HepG2 (cell line): ENCODE data around the gene SIAH2. TPM values are rescaled to one million over a fixed set of nuclear protein-coding genes. Genes with fewer than 3 reads are reported as not detected.
A peak's percentile ranks its signal among the peaks of the same experiment; 100 is the strongest.

ENCODE experiments used
- ARID3A ChIP-seq: IDR thresholded peaks from 2 replicates; pipeline ENCODE4 v1.6.1; 2012; ENCODE audit warnings: low read depth, low read length, improper control_type of control experiment
- CCDC6 ChIP-seq: sonication (generic); formaldehyde crosslinking; IDR thresholded peaks from 2 replicates; pipeline ENCODE4 v1.8.1; 2022; ENCODE audit warnings: mild to moderate bottlenecking, missing genetic modification reagents, moderate library complexity
- FOSL2 ChIP-seq: sonication (generic); formaldehyde crosslinking; IDR thresholded peaks from 2 replicates; pipeline ENCODE4 v1.4.0; 2020; ENCODE audit warnings: missing genetic modification reagents
- ISL2 ChIP-seq: sonication (generic); formaldehyde crosslinking; IDR thresholded peaks from 2 replicates; pipeline ENCODE4 v1.5.0; 2020; ENCODE audit warnings: missing genetic modification reagents
- KDM5B ChIP-seq: sonication (generic); formaldehyde crosslinking; IDR thresholded peaks from 2 replicates; pipeline ENCODE4 v1.4.0; 2020; ENCODE audit warnings: missing genetic modification reagents, mild to moderate bottlenecking, borderline replicate concordance
- KLF12 ChIP-seq: sonication (generic); formaldehyde crosslinking; IDR thresholded peaks from 2 replicates; pipeline ENCODE4 v1.4.0; 2020; ENCODE audit warnings: missing genetic modification reagents, borderline replicate concordance
- PHB2 ChIP-seq: fragments of 450-650 bp; IDR thresholded peaks from 2 replicates; pipeline ENCODE4 v1.6.1; 2018; ENCODE audit not compliant: partially characterized antibody
- RARG ChIP-seq: sonication (generic); formaldehyde crosslinking; IDR thresholded peaks from 2 replicates; pipeline ENCODE4 v1.4.0; 2020; ENCODE audit warnings: low read depth, mild to moderate bottlenecking, missing genetic modification reagents
- RFX1 ChIP-seq: fragments of 450-650 bp; IDR thresholded peaks from 2 replicates; pipeline ENCODE4 v1.6.1; 2017
- SALL1 ChIP-seq: sonication (generic); formaldehyde crosslinking; IDR thresholded peaks from 2 replicates; pipeline ENCODE4 v1.8.0; 2022; ENCODE audit warnings: mild to moderate bottlenecking, missing genetic modification reagents
- STAG1 ChIP-seq: sonication (generic); formaldehyde crosslinking; IDR thresholded peaks from 2 replicates; pipeline ENCODE4 v1.4.0; 2020; ENCODE audit warnings: missing genetic modification reagents
- TARDBP ChIP-seq: sonication (generic); formaldehyde crosslinking; IDR thresholded peaks from 2 replicates; pipeline ENCODE4 v1.8.0; 2022; ENCODE audit warnings: mild to moderate bottlenecking, missing genetic modification reagents
- TBX2 ChIP-seq: sonication (generic); formaldehyde crosslinking; IDR thresholded peaks from 2 replicates; pipeline ENCODE4 v1.5.0; 2020; ENCODE audit warnings: missing genetic modification reagents, mild to moderate bottlenecking, borderline replicate concordance
- TEAD3 ChIP-seq: optimal IDR thresholded peaks from 2 replicates; pipeline ENCODE3; 2016; ENCODE audit warnings: borderline replicate concordance
- THRA ChIP-seq: sonication (generic); formaldehyde crosslinking; IDR thresholded peaks from 2 replicates; pipeline ENCODE4 v1.4.0; 2020; ENCODE audit warnings: missing genetic modification reagents, borderline replicate concordance
- XRCC5 ChIP-seq: fragments of 200-400 bp; formaldehyde crosslinking; optimal IDR thresholded peaks from 2 replicates; pipeline ENCODE3; 2017; ENCODE audit warnings: mild to moderate bottlenecking, low read length
- ZBTB20 ChIP-seq: sonication (generic); formaldehyde crosslinking; IDR thresholded peaks from 2 replicates; pipeline ENCODE4 v1.8.1; 2023; ENCODE audit warnings: missing genetic modification reagents, low read depth, mild to moderate bottlenecking, borderline replicate concordance
- ZNF501 ChIP-seq: sonication (generic); formaldehyde crosslinking; IDR thresholded peaks from 2 replicates; pipeline ENCODE4 v1.5.1; 2020; ENCODE audit warnings: mild to moderate bottlenecking, moderate library complexity, missing genetic modification reagents
- polyA plus RNA-seq, 8 experiments: library from polyadenylated mRNA; depleted of rRNA in 3 of 8; stranded (reverse) in 7 of 8; unstranded in 1 of 8; fragments of >200 nt; fragmentation: Illumina TruSeq in 4 of 8; extraction: Trizol in 4 of 8; gene quantifications; 2 replicates each; pipeline versions ENCODE4 v1.2.1 to v1.2.3, GENCODE V29; 2011 to 2016; ENCODE audit warnings: low read depth in 4 of 8, missing spikeins in 1 of 8, mixed read lengths in 1 of 8; ENCODE audit not compliant: insufficient read depth in 1 of 8
- total RNA-seq, 5 experiments: library from RNA; depleted of rRNA; stranded (reverse); fragments of >200 nt; fragmentation: Illumina TruSeq; extraction: Trizol; gene quantifications; 2 replicates each; pipeline ENCODE4 v1.2.3, GENCODE V29; 2016; ENCODE audit warnings: low read depth in 1 of 5
- TF ChIP-seq, protein P1 (sequence below): sonication (generic); formaldehyde crosslinking; IDR thresholded peaks from 2 replicates; pipeline ENCODE4 v1.4.0; 2020; ENCODE audit warnings: missing genetic modification reagents
- TF ChIP-seq, protein P2 (sequence below): sonication (generic); formaldehyde crosslinking; IDR thresholded peaks from 2 replicates; pipeline ENCODE4 v1.5.1; 2020; ENCODE audit warnings: mild to moderate bottlenecking, missing genetic modification reagents, moderate library complexity

Gene SIAH2
- total and polyA plus RNA-seq, 2 of the 13 experiments (the other 11 are each of a cell fraction or from before 2014, with no cell fraction given) = 71.8 to 117 TPM

DNA sequence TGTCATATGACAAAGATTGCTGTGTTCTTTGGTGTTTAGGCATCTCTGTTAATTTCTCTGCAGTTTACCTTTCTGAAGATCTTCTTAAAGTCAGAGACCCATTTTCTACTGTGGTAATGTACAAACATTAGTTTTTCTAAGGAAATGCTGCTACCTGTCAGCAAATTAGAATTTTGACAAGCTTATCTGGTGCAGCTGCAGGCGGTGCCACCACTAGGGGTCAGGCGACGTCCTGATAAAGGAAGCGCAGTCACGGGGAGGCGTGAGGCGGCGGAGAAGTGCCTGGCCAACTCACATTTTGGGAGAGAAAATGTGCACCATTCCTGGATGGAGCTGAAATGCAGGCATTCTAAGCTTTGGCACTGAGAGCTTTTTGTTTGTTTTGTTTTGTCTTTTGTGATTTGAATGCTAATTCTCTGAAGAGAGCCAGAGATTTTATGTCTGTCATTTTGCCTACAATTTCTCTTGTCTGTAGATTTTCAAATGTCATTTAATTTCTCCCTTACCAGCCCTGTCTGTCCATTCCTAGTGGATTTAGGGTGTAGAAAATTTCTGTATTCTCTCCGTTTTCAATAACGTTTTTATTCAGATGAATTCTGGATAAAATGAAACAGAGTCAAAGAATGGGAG lies 24.9 kb upstream of the SIAH2 start (continued):
- TF ChIP-seq STAG1 (CRISPR knock-in tag) (peak; percentile 86), KLF12 (CRISPR knock-in tag) (no peak), TEAD3 (CRISPR knock-in tag) (peak; percentile 28), TARDBP (0 out of 2 replicates have a peak, but pooled peaks have one; percentile 53), XRCC5 (peak; percentile 51), CCDC6 (CRISPR knock-in tag) (0 out of 2 replicates have a peak, but pooled peaks have one; percentile 27), TBX2 (CRISPR knock-in tag) (peak; percentile 25; the same call in 1 of the 2 replicates), FOSL2 (CRISPR knock-in tag) (0 out of 2 replicates have a peak, but pooled peaks have one; percentile 27), KDM5B (CRISPR knock-in tag) (no peak), RARG (no peak), PHB2 (no peak), ARID3A (0 out of 2 replicates have a peak, but pooled peaks have one; percentile 26), RFX1 (no peak), THRA (no peak), ISL2 (CRISPR knock-in tag) (no peak), ZNF501 (CRISPR knock-in tag) (0 out of 2 replicates have a peak, but pooled peaks have one; percentile 39), ZBTB20 (no peak), SALL1 (CRISPR knock-in tag) (peak; percentile 32; the same call in 1 of the 2 replicates)
- TF ChIP-seq, protein P1, sequence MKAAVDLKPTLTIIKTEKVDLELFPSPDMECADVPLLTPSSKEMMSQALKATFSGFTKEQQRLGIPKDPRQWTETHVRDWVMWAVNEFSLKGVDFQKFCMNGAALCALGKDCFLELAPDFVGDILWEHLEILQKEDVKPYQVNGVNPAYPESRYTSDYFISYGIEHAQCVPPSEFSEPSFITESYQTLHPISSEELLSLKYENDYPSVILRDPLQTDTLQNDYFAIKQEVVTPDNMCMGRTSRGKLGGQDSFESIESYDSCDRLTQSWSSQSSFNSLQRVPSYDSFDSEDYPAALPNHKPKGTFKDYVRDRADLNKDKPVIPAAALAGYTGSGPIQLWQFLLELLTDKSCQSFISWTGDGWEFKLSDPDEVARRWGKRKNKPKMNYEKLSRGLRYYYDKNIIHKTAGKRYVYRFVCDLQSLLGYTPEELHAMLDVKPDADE = no peak
- TF ChIP-seq, protein P2, sequence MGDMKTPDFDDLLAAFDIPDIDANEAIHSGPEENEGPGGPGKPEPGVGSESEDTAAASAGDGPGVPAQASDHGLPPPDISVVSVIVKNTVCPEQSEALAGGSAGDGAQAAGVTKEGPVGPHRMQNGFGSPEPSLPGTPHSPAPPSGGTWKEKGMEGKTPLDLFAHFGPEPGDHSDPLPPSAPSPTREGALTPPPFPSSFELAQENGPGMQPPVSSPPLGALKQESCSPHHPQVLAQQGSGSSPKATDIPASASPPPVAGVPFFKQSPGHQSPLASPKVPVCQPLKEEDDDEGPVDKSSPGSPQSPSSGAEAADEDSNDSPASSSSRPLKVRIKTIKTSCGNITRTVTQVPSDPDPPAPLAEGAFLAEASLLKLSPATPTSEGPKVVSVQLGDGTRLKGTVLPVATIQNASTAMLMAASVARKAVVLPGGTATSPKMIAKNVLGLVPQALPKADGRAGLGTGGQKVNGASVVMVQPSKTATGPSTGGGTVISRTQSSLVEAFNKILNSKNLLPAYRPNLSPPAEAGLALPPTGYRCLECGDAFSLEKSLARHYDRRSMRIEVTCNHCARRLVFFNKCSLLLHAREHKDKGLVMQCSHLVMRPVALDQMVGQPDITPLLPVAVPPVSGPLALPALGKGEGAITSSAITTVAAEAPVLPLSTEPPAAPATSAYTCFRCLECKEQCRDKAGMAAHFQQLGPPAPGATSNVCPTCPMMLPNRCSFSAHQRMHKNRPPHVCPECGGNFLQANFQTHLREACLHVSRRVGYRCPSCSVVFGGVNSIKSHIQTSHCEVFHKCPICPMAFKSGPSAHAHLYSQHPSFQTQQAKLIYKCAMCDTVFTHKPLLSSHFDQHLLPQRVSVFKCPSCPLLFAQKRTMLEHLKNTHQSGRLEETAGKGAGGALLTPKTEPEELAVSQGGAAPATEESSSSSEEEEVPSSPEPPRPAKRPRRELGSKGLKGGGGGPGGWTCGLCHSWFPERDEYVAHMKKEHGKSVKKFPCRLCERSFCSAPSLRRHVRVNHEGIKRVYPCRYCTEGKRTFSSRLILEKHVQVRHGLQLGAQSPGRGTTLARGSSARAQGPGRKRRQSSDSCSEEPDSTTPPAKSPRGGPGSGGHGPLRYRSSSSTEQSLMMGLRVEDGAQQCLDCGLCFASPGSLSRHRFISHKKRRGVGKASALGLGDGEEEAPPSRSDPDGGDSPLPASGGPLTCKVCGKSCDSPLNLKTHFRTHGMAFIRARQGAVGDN (CRISPR knock-in tag) = 0 out of 2 replicates have a peak, but pooled peaks have one; percentile 11
